NCI-H82 (cell line): ENCODE data around the gene STAP1.
"Not testable (repeated sequence)": the region's sequence is repeated elsewhere in the genome, so short reads cannot be mapped to it uniquely, and the experiment has no call there.

ENCODE experiments used
- DNase-seq: peaks from one replicate; lab custom pipeline; 2025; lab: John Stamatoyannopoulos, UW

The STAP1 gene, protein sequence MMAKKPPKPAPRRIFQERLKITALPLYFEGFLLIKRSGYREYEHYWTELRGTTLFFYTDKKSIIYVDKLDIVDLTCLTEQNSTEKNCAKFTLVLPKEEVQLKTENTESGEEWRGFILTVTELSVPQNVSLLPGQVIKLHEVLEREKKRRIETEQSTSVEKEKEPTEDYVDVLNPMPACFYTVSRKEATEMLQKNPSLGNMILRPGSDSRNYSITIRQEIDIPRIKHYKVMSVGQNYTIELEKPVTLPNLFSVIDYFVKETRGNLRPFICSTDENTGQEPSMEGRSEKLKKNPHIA

DNA sequence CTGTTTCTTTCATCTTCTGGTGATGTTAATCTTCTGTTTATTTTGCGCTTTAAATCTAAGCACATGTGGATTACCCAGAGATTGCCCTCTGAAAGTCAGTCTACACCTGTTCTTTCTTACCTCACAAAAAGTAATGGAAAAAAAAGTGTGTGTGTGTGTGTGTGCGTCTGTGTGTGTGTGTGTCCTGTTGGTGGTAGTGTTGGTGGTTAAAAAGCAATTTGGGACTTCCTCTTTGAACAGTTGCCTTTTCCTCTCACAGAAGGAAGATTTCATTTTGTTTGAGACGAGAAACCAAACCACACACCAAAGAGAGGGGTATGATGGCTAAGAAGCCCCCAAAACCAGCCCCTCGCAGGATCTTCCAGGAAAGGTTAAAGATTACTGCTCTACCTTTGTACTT, at the start of gene STAP1:
TSS of gene STAP1 (plus strand) at position 235 of the 400 bp plus-strand sequence. CDS start at position 318, 83 bp downstream.
- DNase-seq: peak; percentile 6

GRCh38 chr4:67512501-67512900, 46.0 kb upstream of the STAP1 start:
- DNase-seq: no peak

DNA sequence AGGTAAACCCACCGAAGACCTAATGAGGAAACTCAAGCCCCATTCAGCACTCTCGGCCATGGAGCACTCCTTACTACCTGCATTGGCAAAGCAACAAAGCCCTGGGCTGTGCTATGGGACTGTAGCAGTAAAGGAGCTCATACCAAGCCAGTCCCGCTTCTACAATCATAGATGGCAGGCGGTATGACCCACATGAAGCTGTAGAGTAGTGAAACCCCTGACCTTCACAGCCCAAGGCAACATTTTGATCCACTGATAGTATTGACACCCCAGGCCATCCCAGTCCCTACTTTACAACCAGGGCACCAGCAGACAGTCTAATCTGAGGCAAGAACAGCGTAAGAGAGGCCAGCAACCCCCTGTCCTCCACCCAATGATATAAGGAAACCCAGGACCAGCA, 38.4 kb upstream of the STAP1 start:
- no peak for DNase-seq

- DNase-seq: no peak
Measured at GRCh38 chr4:67521506-67521905, 37.0 kb upstream of the STAP1 start.

GRCh38 chr4:67522230-67522629, 36.3 kb upstream of the STAP1 start:
- DNase-seq: no peak

GRCh38 chr4:67522851-67523671, 35.5 kb upstream of the STAP1 start:
- DNase-seq: no peak

GRCh38 chr4:67524140-67524539, 34.4 kb upstream of the STAP1 start:
- DNase-seq: not testable (repeated sequence)

DNA sequence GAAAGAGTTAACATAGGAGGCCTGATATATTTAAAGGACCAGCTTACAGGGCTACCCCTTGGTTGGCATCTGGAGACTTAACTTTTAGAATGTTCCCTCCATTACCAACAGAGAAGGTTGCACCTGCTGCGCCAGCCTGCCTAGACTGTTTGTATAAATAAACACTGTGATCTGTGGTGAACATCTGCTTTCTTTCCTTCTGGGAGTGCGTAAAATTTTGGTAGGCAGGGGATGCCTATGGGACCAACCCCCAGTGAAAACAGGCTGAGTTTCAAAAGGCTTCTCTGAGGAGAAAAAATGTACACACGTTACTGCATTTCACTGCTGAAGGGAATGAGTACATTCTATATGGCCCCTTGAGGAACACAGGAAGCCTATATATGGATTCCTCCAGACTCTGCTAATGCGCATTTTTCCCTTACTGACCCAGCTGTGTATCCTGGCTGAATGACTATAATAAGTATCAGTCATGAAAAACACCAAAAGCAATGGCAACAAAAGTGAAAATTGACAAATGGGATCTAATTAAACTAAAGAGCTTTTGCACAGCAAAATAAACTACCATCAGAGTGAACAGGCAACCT, 27.1 kb upstream of the STAP1 start:
- no peak for DNase-seq

- DNase-seq: not testable (repeated sequence)
Measured at GRCh38 chr4:67532397-67532796, 26.1 kb upstream of the STAP1 start.

- DNase-seq: no peak
Measured at GRCh38 chr4:67533112-67533511, 25.4 kb upstream of the STAP1 start.

DNA sequence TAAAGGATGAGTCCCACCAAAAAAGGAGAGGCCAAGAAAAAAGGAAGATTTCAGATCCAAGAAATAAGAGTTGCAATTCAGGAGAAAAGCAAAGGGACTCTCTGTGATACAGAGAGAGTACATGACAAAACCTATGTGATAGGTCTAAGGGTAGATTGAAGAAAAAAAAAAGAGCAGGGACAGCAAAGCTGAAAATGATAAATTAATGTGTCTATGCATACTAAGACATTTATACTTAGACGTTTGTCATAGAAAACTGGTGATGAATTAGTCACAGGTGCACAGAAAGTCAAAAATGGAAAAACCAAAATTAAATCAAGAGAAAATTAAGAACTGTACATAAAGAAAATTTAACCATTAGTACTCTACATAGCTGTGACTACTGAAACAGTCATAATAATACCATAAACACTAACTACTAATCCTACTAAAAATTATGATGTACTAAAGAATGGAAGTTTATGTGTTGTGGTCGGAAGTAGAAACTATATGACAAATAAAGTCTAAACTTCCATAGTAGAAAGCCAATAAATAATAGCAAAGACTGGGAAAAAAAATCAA, 23.2 kb upstream of the STAP1 start:
- DNase-seq: no peak

DNA sequence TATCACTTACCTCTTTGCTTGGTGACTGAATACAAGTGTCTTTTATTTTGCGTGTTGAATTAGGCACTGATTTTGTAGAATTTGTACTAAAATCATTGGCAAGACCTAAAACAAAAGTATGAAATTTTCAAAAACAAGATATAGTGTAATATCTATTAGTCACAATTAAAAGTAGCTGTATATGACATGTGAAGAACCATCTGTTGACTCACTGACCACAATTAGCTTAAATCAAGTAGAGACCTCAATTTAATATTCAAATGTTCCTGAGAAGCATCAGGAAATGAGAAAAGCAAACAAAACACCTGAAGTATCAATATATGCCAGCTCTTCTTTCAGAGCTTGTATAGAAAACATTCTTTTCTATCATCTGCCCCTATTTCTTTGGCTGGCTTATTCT, 18.7 kb upstream of the STAP1 start:
- no peak for DNase-seq

DNA sequence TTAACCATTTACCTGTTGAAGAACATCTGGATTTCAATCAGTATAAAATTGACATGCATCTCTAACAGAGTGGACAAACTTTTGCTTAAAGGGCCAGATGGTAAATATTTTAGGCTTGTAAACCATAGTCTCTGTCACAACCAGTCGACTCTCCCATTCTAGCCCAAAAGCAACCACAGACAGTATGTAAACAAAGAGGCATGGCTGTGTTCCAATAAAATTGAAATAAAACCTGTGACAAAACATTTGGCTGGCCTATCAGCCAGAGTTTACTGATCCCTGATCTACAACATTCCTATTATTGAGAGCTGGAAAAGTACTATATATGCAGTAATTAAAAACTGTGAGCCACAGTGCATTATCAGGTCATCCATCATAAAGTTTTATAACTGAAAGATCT, 16.5 kb upstream of the STAP1 start:
- no peak for DNase-seq

DNA sequence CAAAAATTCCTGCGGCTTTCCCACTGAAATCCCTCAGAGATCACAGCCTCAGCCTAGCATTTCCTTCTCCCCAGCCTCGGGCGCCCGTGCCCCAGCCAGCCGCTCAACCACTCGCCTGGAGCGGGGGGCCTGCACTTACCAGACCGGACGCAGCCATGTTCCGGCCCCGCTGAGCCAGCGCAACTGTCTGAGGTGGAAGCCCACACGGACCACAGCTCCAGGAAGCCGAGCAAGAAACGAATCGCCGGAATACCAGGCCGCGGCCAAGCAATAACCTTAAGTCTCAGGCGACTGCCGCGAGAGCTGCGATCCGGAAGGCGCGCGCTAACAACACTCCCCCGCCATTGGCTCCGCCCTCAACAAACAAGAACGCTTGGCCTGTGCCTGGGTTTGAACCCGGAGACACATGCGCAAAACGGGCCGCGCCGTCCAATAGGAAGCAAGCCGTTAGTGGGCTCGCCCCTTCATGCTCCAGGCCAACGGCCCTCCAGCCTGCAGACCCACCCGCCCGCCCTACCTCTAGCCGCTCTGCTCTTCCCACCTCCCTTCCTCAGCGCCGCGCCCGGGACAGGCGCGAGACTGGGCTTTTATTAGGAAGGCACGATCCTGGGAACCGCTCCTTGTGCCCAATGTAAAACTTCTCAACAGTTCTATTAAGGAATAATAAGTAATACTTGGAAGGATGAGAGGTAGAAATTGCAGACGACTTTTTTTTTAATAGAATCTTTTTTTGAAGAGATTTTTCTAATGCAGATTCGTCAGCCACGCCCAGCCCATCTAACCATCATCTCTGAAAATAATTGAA, 13.1 kb upstream of the STAP1 start, which contains the start of gene CENPC:
TSS of gene CENPC (minus strand) at position 305 of the 805 bp plus-strand sequence. CDS start at position 157, 148 bp downstream.
- peak; percentile 97 for DNase-seq

- DNase-seq: peak; percentile 37
Measured at GRCh38 chr4:67546004-67546356, 12.5 kb upstream of the STAP1 start.

DNA sequence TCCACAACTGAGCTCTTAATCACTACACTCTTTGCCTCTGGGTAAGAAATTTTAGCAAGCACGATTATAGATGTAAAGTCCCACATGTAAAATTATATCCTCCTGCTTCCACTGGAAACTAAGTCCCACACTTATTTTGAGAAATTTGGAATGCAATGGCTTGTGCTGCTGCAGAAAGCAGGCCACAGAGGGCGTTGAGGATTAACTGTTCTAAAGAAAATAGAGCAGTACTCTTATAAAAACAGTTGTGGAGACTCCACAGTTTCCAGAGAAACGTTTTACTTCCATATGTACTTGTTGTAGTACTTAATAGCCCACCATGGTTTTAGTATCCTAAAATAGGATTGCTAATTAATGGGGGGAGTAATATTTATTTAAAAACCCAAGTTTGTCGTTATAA, 11.6 kb upstream of the STAP1 start:
- peak; percentile 5 for DNase-seq

DNA sequence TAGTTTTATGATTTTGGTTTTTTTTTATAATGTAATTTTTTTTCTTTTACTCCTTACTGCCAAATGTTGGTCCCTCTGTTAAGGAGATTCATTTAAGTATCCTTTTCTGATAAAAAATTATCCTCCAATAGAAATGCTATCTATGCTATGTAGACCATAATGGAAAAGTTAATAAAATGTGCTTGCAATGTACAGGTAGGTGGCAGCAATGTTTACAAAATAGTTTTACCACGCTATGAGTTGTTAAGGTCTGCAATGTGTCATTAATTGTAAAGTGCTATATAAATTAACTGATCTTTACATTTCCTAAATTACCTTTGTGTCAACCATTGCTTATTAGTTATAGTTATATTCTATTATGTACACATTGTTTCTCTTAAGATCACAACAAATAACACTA, 9.4 kb upstream of the STAP1 start:
- peak; percentile 9 for DNase-seq

- no peak for DNase-seq
Measured at GRCh38 chr4:67550451-67550850, 8.1 kb upstream of the STAP1 start.

GRCh38 chr4:67550857-67551256, 7.7 kb upstream of the STAP1 start:
- DNase-seq: no peak

GRCh38 chr4:67552146-67552792, 6.3 kb upstream of the STAP1 start:
- DNase-seq: not testable (repeated sequence)

DNA sequence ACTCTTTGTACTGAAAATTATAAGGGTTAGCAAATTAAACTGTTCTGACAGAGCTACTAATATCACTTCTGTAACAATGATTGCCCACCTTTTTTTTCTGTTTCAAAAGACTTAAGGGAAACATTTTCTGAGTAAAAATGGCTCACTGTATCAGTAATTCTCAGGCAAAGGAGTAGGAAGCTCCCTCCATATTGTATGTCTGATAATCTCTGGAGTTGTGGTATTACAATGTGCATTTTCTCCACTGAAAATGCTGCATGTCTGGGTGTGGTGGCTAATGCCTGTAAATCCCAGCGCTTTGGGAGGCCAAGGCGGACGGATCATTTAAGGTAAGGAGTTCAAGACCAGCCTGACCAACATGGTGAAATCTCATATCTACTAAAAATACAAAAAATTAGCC, 4.4 kb upstream of the STAP1 start:
- no peak for DNase-seq
